GM10248 (cell line): ENCODE data around the gene DOP1A.
A peak's percentile ranks its signal among the peaks of the same experiment; 100 is the strongest.

Experiments
- CTCF ChIA-PET: fragments of 300-600 bp; sonication (Branson Sonifier 250); formaldehyde crosslinking; extraction: SDS; loops from one replicate; lab custom pipeline; 2021; ENCODE audit warnings: antibody characterized with exemption; lab: Yijun Ruan, JAX
- POLR2A ChIA-PET: fragments of 350-650 bp; sonication (Branson Sonifier 250); formaldehyde crosslinking; extraction: SDS; loops from one replicate; lab custom pipeline; 2020; ENCODE audit warnings: antibody characterized with exemption; lab: Yijun Ruan, JAX
- DNase-seq: peaks from one replicate; pipeline ENCODE4 v3.0.0; 2012; ENCODE audit errors: extremely low spot score
- TF ChIP-seq, protein P1 (sequence below): IDR thresholded peaks from 2 replicates; pipeline ENCODE4 v1.5.1; 2012; ENCODE audit warnings: mild to moderate bottlenecking, low read depth; ENCODE audit errors: extremely low read depth, missing control alignments, control extremely low read depth

Gene DOP1A

DNA sequence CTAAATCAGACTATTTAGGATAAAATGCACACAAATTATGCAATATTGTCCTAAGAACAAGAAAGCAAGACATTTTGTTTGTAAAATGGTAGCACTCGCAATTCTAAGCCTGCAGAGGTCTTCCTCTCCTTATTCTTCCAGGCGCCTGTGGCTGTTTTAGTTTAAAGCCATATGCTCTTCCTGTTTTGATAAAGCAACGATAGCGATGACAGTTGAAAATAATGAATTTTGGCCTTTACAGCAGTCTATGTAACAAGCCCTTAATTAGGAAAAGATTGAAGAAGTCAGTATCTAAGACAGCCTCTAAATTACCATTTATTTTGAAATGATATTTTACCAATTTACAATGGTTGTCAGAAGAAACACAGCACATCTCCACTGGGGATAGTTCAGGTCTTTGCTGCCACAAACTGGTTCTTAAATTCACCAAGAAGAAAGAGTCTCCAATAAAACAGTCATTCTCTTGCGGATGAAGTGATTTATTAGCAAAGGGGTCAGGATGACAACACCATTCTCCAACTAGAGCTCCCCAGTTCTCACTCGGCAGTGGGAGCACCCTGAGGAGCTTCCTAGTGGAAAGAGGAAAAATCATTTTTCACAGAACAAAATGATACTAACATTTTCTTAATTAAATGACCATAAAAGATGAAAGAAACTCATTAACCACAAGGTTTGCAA lies 23.2 kb upstream of the DOP1A start:
- POLR2A ChIA-PET = no interaction called here
- TF ChIP-seq, protein P1, sequence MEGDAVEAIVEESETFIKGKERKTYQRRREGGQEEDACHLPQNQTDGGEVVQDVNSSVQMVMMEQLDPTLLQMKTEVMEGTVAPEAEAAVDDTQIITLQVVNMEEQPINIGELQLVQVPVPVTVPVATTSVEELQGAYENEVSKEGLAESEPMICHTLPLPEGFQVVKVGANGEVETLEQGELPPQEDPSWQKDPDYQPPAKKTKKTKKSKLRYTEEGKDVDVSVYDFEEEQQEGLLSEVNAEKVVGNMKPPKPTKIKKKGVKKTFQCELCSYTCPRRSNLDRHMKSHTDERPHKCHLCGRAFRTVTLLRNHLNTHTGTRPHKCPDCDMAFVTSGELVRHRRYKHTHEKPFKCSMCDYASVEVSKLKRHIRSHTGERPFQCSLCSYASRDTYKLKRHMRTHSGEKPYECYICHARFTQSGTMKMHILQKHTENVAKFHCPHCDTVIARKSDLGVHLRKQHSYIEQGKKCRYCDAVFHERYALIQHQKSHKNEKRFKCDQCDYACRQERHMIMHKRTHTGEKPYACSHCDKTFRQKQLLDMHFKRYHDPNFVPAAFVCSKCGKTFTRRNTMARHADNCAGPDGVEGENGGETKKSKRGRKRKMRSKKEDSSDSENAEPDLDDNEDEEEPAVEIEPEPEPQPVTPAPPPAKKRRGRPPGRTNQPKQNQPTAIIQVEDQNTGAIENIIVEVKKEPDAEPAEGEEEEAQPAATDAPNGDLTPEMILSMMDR = no peak
- DNase-seq = no peak
- CTCF ChIA-PET = interaction anchor here (1.3 kb wide), 1 partner anchor 22 kb away, joined by 4 read pairs; the partner anchor contains the start of gene UBE3D

GRCh38 chr6:83047065-83047754 lies 20.3 kb upstream of the DOP1A start:
- ChIA-PET CTCF (interaction anchor here (0.7 to 4.3 kb wide), 7 partner anchors 8 to 777 kb away, joined by 3 to 41 read pairs (median 4); partner anchors contain the start of genes DOP1A and UBE3D), POLR2A (no interaction called here)
- DNase-seq = no peak
- TF ChIP-seq, protein P1 = no peak

DNA sequence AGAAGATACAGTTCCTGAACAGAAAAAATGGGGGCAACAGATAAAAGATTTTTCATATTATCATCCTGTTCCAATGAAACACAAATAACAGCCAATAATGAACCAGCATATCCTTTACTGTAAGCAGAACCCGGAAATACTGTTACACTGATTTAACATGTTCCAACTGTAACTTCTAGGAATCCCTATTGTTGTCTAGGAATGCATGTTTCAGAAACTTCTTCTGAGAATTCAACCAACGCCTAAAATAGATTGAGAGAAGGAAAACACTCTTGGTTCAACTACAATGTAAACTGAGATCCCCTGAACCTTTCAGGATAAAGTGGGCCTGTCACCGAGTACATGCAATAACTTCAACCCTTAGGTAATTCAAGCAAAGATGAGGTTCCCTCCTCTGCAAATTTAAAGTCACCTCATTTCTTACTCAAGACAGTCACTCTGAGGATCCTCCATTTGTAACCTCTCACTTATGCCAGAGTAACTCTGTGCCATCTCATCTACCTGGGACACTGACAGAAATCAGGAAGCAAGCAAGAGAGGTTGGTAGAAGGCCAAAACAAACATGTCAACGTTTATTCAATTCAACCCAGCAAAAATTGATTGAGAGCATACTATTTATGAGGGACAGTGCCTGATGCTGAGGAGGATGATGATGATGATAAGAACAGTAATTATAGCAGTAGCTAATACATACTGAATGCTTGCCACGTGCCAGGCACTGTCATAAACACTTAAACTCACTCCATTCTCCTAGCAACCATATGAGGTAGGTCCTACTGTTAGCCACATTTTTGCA lies 15.9 kb upstream of the DOP1A start:
- ChIA-PET POLR2A (no interaction called here), CTCF (interaction anchor here (9.2 kb wide), 1 partner anchor 14 kb away, joined by 109 read pairs; the partner anchor contains the start of genes DOP1A and UBE3D)
- TF ChIP-seq, protein P1 = no peak
- no peak for DNase-seq

- TF ChIP-seq, protein P1 = no peak
- DNase-seq = no peak
- ChIA-PET POLR2A (no interaction called here), CTCF (interaction anchor here (0.7 to 9.2 kb wide), 12 partner anchors 11 to 857 kb away, joined by 3 to 109 read pairs (median 4); partner anchors contain the start of genes DOP1A and UBE3D)
Observed at GRCh38 chr6:83053678-83054077, 13.8 kb upstream of the DOP1A start.

GRCh38 chr6:83055366-83055964 lies 12.0 kb upstream of the DOP1A start:
- TF ChIP-seq, protein P1 = peak; percentile 82
- DNase-seq = peak; percentile 40
- POLR2A ChIA-PET = no interaction called here
- CTCF ChIA-PET = interaction anchor here (0.6 to 9.2 kb wide), 10 partner anchors 9 to 808 kb away, joined by 3 to 109 read pairs (median 4); partner anchors contain the start of genes DOP1A, IBTK and UBE3D
